GM23338 (cell line): ENCODE data around the gene KRT25. TPM values are rescaled to one million over a fixed set of nuclear protein-coding genes. Genes with fewer than 3 reads are reported as not detected.

ENCODE experiments used
- ATAC-seq: fragments of 200-7000 bp; cut with Tn5 transposase; 3 replicates; pipeline ENCODE4 v1.9.1; 2020
- DNase-seq: peaks from one replicate; pipeline ENCODE4 v3.0.0-alpha.2; 2015; ENCODE audit warnings: low spot score
- H2AFZ ChIP-seq: fragments of 200-600 bp; sonication (generic); 2 replicates; pipeline ENCODE4 v1.8.0; 2016; ENCODE audit warnings: antibody characterized with exemption, mild to moderate bottlenecking, moderate library complexity
- H3F3A ChIP-seq: fragments of 200-600 bp; sonication (generic); replicated peaks from 2 replicates; pipeline ENCODE4 v1.8.0; 2017; ENCODE audit warnings: antibody characterized with exemption, mixed run types, low read depth
- H3K27ac ChIP-seq: fragments of 200-600 bp; sonication (generic); 2 replicates; pipeline ENCODE4 v1.6.1; 2016; ENCODE audit warnings: low read depth
- H3K27me3 ChIP-seq: fragments of 200-600 bp; sonication (generic); 2 replicates; pipeline ENCODE4 v1.8.0; 2016; ENCODE audit warnings: mild to moderate bottlenecking, mixed run types, moderate library complexity; ENCODE audit not compliant: insufficient read depth
- H3K36me3 ChIP-seq: fragments of 200-600 bp; sonication (generic); 2 replicates; pipeline ENCODE4 v1.8.0; 2016; ENCODE audit warnings: mild to moderate bottlenecking; ENCODE audit not compliant: insufficient read depth
- H3K4me1 ChIP-seq: fragments of 200-600 bp; sonication (generic); 2 replicates; pipeline ENCODE4 v1.8.0; 2016; ENCODE audit warnings: mild to moderate bottlenecking, moderate library complexity; ENCODE audit not compliant: insufficient read depth
- H3K4me2 ChIP-seq: fragments of 200-600 bp; sonication (generic); 2 replicates; pipeline ENCODE4 v1.7.1; 2017; ENCODE audit warnings: mixed run types
- H3K4me3 ChIP-seq: fragments of 200-600 bp; sonication (generic); 2 replicates; pipeline ENCODE4 v1.6.1; 2016; ENCODE audit warnings: mixed run types
- H3K79me2 ChIP-seq: fragments of 200-600 bp; sonication (generic); replicated peaks from 2 replicates; pipeline ENCODE4 v1.8.0; 2017; ENCODE audit warnings: mild to moderate bottlenecking; ENCODE audit not compliant: insufficient read depth
- H3K9me2 ChIP-seq: fragments of 200-600 bp; sonication (generic); 2 replicates; pipeline ENCODE4 v1.8.0; 2017; ENCODE audit not compliant: insufficient read depth
- H4K20me1 ChIP-seq: fragments of 200-600 bp; sonication (generic); replicated peaks from 2 replicates; pipeline ENCODE4 v1.8.0; 2017; ENCODE audit warnings: mild to moderate bottlenecking; ENCODE audit not compliant: insufficient read depth
- H3K27ac Mint-ChIP-seq: 2 replicates; pipeline ENCODE4 v1.8.0; 2020; ENCODE audit warnings: inconsistent platforms, mild to moderate bottlenecking, moderate library complexity, mixed read lengths
- H3K27me3 Mint-ChIP-seq: 3 replicates; pipeline ENCODE4 v1.8.0; 2022; ENCODE audit warnings: low read depth, mild to moderate bottlenecking, moderate library complexity, mixed read lengths, inconsistent platforms; ENCODE audit not compliant: insufficient read depth, poor library complexity
- H3K36me3 Mint-ChIP-seq: 3 replicates; pipeline ENCODE4 v1.8.0; 2021; ENCODE audit warnings: low read depth, mild to moderate bottlenecking, inconsistent platforms, moderate library complexity, mixed read lengths
- H3K4me1 Mint-ChIP-seq: 3 replicates; pipeline ENCODE4 v1.8.0; 2020; ENCODE audit warnings: mild to moderate bottlenecking, inconsistent platforms, mixed read lengths
- H3K4me3 Mint-ChIP-seq: 3 replicates; pipeline ENCODE4 v1.8.0; 2021; ENCODE audit warnings: moderate library complexity, mild to moderate bottlenecking, inconsistent platforms, mixed read lengths
- H3K9me3 Mint-ChIP-seq: 3 replicates; pipeline ENCODE4 v1.8.0; 2020; ENCODE audit warnings: moderate library complexity, mild to moderate bottlenecking, inconsistent platforms, mixed read lengths
- CTCF ChIP-seq, 2 experiments: fragments of 200-600 bp in 1 of 2; sonication (generic) in 1 of 2; conservative IDR thresholded peaks; 2 replicates each; pipeline versions ENCODE4 v1.5.1 to v1.6.1; 2016 to 2017; ENCODE audit warnings: antibody characterized with exemption in 2 of 2, low read depth in 2 of 2, mild to moderate bottlenecking in 2 of 2, moderate library complexity in 1 of 2
- ETS1 ChIP-seq: IDR thresholded peaks from 2 replicates; pipeline ENCODE4 v1.6.1; 2016; ENCODE audit warnings: antibody characterized with exemption
- EZH2phosphoT487 ChIP-seq: fragments of 200-600 bp; sonication (generic); IDR thresholded peaks from one replicate; pipeline ENCODE4 v1.8.1; 2018; ENCODE audit warnings: antibody characterized with exemption; ENCODE audit not compliant: unreplicated experiment
- JUNB ChIP-seq: IDR thresholded peaks from one replicate; pipeline ENCODE4 v1.6.1; 2016; ENCODE audit warnings: antibody characterized with exemption; ENCODE audit not compliant: unreplicated experiment
- NANOG ChIP-seq: IDR thresholded peaks from 2 replicates; pipeline ENCODE4 v1.6.1; 2016; ENCODE audit warnings: antibody characterized with exemption, borderline replicate concordance
- REST ChIP-seq: IDR thresholded peaks from one replicate; pipeline ENCODE4 v1.6.1; 2018; ENCODE audit warnings: antibody characterized with exemption; ENCODE audit not compliant: unreplicated experiment
- STAT1 ChIP-seq: IDR thresholded peaks from one replicate; pipeline ENCODE4 v1.6.1; 2016; ENCODE audit warnings: antibody characterized with exemption; ENCODE audit not compliant: unreplicated experiment
- ZNF114 ChIP-seq: fragments of 250-450 bp; sonication (Bioruptor Pico); IDR thresholded peaks from 2 replicates; pipeline ENCODE4 v1.5.0; 2020; ENCODE audit warnings: mild to moderate bottlenecking, moderate library complexity
- ZNF331 ChIP-seq: fragments of 250-450 bp; sonication (Bioruptor Pico); IDR thresholded peaks from 2 replicates; pipeline ENCODE4 v1.5.0; 2020; ENCODE audit warnings: low read depth, mild to moderate bottlenecking, moderate library complexity
- polyA plus RNA-seq: library from polyadenylated mRNA; unstranded; fragments of >200 nt; fragmentation: Nextera tagmentation; extraction: Ambion mirVana; gene quantifications from 2 replicates; pipeline ENCODE4 v1.2.1, GENCODE V29; 2016
- total RNA-seq: library from RNA; depleted of rRNA; stranded (reverse); fragments of >200 nt; shearing (Covaris generic); gene quantifications from 2 replicates; pipeline ENCODE4 v1.2.3, GENCODE V29; 2014

The KRT25 gene
- total and polyA plus RNA-seq, 2 experiments from 2014 or later = not detected

GRCh38 chr17:40707745-40708144 is 47.4 kb downstream of the KRT25 start:
- H3K4me3 ChIP-seq = no peak overlapping the region
- no peaks in the 10 kb centered on the region for H4K20me1 ChIP-seq
- Mint-ChIP-seq H3K4me1 (no peaks in the 10 kb centered on the region), H3K27ac (no peak overlapping the region), H3K9me3 (no peaks in the 10 kb centered on the region), H3K36me3 (no peaks in the 10 kb centered on the region), H3K4me3 (no peak overlapping the region), H3K27me3 (peaks cover 3% of the 10 kb centered on the region)
- H3K27me3 ChIP-seq = no peaks in the 10 kb centered on the region
- H2AFZ ChIP-seq = no peak overlapping the region
- no peak for ATAC-seq
- DNase-seq = no peak
- no peak overlapping the region for H3K4me2 ChIP-seq
- H3K79me2 ChIP-seq = no peaks in the 10 kb centered on the region
- 0 out of 2 replicates have a peak, but pooled peaks cover 4% of the 10 kb centered on the region for H3K9me2 ChIP-seq
- no peak for TF ChIP-seq ZNF331 (CRISPR knock-in tag)
- no peak for TF ChIP-seq ETS1
- no peak for TF ChIP-seq ZNF114 (CRISPR knock-in tag)
- TF ChIP-seq REST = no peak
- TF ChIP-seq EZH2phosphoT487 = no peak
- H3K27ac ChIP-seq = no peak overlapping the region
- no peaks in the 10 kb centered on the region for H3K36me3 ChIP-seq
- no peaks in the 10 kb centered on the region for H3F3A ChIP-seq
- H3K4me1 ChIP-seq = no peaks in the 10 kb centered on the region

- DNase-seq (no peak), ATAC-seq (no peak)
- H3K4me1 ChIP-seq = no peaks in the 10 kb centered on the region
- no peaks in the 10 kb centered on the region for H3K27me3 ChIP-seq
- H3K9me2 ChIP-seq = 0 out of 2 replicates have a peak, but pooled peaks cover 4% of the 10 kb centered on the region
- H3K4me3 Mint-ChIP-seq = no peak overlapping the region
- no peak overlapping the region for H3K4me3 ChIP-seq
- H3K9me3 Mint-ChIP-seq = no peaks in the 10 kb centered on the region
- H3K79me2 ChIP-seq = no peaks in the 10 kb centered on the region
- H3K36me3 ChIP-seq = no peaks in the 10 kb centered on the region
- TF ChIP-seq EZH2phosphoT487 (no peak), STAT1 (no peak), CTCF (conservative IDR thresholded peaks at IDR 0.05; ENCODE audit: low read depth in 2 of 2) (no peak), JUNB (no peak), NANOG (no peak)
- no peak overlapping the region for H3K4me2 ChIP-seq
- no peaks in the 10 kb centered on the region for H3F3A ChIP-seq
- H2AFZ ChIP-seq = no peak overlapping the region
- no peaks in the 10 kb centered on the region for H3K27me3 Mint-ChIP-seq
- H3K27ac ChIP-seq = no peak overlapping the region
- no peaks in the 10 kb centered on the region for H3K4me1 Mint-ChIP-seq
- H3K36me3 Mint-ChIP-seq = no peaks in the 10 kb centered on the region
- H4K20me1 ChIP-seq = no peaks in the 10 kb centered on the region
- H3K27ac Mint-ChIP-seq = no peak overlapping the region
Observed at GRCh38 chr17:40705584-40705983, 49.5 kb downstream of the KRT25 start.
